HL-60 (cell line): ENCODE data around the gene MCRS1.

Source experiments
- DNase-seq, 2 experiments: peaks; one replicate each; pipeline ENCODE4 v3.0.0-alpha.2; 2010 to 2020; ENCODE audit warnings: low read depth in 1 of 2, low spot score in 1 of 2
- H3K27ac ChIP-seq: fragments of 250-450 bp; sonication (Bioruptor Pico); replicated peaks from 2 replicates; pipeline ENCODE4 v1.5.1; 2020; ENCODE audit warnings: mild to moderate bottlenecking, moderate library complexity
- H3K27me3 ChIP-seq: fragments of 250-450 bp; sonication (Bioruptor Pico); 2 replicates; pipeline ENCODE4 v1.5.1; 2021; ENCODE audit warnings: mild to moderate bottlenecking, moderate library complexity; ENCODE audit not compliant: insufficient read depth, poor library complexity, severe bottlenecking
- H3K4me3 ChIP-seq: replicated peaks from 2 replicates; pipeline ENCODE4 v1.5.1; 2011; ENCODE audit warnings: mild to moderate bottlenecking, control low read depth, low read length; ENCODE audit not compliant: insufficient read depth
- GABPA ChIP-seq: IDR thresholded peaks from 2 replicates; pipeline ENCODE4 v1.6.1; 2012; ENCODE audit warnings: low read depth
- POLR2AphosphoS5 ChIP-seq: IDR thresholded peaks from 2 replicates; pipeline ENCODE4 v1.6.1; 2012; ENCODE audit warnings: low read depth
- SPI1 ChIP-seq: IDR thresholded peaks from 2 replicates; pipeline ENCODE4 v1.6.1; 2012; ENCODE audit warnings: low read depth, mild to moderate bottlenecking, borderline replicate concordance
- TF ChIP-seq, protein P1 (sequence below): IDR thresholded peaks from one replicate; pipeline ENCODE4 v1.5.1; 2011; ENCODE audit warnings: low read length, control low read depth, inconsistent platforms; ENCODE audit not compliant: insufficient read depth
- TF ChIP-seq, protein P2 (sequence below): IDR thresholded peaks from 2 replicates; pipeline ENCODE4 v1.6.1; 2012; ENCODE audit warnings: low read depth; ENCODE audit not compliant: insufficient replicate concordance

MCRS1 gene

DNA sequence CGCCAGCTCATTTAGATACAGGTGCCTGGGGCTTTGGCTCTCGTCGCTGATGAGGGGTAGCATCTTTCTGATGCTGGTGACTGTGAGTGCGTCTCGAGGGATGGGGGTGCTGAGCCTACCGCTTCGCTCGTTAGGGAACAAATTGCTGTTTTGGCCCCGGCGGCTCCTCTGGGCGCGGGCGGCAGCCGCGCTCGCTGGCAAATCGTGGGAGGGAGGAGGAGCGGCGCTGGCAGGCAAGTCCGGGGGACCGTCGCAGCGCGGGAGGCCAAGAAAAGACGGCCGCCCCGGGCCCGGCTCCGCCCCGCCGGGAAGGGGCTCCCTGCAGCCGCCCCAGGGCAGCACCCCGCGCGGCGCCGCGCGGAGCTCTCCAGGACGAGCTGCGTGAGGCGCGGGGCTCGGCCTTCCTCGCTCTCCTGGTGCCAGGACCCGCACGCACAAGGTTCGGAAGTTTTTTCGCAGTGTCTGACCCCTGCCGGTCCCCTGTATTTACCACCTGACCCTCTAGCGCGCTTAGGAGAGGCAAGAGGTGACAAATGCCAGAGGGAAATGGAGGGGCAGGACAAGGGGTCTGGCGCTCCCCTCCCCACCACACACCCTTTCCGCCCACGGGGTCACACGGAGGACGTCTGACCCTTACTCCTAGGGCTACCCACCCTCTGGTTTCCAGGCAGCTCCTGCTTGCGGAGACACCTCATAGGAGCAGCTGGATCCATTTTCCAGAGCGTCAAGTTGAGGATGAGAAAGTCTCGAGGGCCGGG is 30.0 kb downstream of the MCRS1 start:
- H3K27ac ChIP-seq = no peak overlapping the region
- peaks cover 24% of the 10 kb centered on the region for H3K27me3 ChIP-seq
- H3K4me3 ChIP-seq = peak overlapping the region; percentile 28
- DNase-seq = peak in 1 of 2 experiments; percentile 35
- TF ChIP-seq, protein P1, sequence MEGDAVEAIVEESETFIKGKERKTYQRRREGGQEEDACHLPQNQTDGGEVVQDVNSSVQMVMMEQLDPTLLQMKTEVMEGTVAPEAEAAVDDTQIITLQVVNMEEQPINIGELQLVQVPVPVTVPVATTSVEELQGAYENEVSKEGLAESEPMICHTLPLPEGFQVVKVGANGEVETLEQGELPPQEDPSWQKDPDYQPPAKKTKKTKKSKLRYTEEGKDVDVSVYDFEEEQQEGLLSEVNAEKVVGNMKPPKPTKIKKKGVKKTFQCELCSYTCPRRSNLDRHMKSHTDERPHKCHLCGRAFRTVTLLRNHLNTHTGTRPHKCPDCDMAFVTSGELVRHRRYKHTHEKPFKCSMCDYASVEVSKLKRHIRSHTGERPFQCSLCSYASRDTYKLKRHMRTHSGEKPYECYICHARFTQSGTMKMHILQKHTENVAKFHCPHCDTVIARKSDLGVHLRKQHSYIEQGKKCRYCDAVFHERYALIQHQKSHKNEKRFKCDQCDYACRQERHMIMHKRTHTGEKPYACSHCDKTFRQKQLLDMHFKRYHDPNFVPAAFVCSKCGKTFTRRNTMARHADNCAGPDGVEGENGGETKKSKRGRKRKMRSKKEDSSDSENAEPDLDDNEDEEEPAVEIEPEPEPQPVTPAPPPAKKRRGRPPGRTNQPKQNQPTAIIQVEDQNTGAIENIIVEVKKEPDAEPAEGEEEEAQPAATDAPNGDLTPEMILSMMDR = no peak
- TF ChIP-seq POLR2AphosphoS5 (no peak), SPI1 (no peak), GABPA (no peak)
- TF ChIP-seq, protein P2, sequence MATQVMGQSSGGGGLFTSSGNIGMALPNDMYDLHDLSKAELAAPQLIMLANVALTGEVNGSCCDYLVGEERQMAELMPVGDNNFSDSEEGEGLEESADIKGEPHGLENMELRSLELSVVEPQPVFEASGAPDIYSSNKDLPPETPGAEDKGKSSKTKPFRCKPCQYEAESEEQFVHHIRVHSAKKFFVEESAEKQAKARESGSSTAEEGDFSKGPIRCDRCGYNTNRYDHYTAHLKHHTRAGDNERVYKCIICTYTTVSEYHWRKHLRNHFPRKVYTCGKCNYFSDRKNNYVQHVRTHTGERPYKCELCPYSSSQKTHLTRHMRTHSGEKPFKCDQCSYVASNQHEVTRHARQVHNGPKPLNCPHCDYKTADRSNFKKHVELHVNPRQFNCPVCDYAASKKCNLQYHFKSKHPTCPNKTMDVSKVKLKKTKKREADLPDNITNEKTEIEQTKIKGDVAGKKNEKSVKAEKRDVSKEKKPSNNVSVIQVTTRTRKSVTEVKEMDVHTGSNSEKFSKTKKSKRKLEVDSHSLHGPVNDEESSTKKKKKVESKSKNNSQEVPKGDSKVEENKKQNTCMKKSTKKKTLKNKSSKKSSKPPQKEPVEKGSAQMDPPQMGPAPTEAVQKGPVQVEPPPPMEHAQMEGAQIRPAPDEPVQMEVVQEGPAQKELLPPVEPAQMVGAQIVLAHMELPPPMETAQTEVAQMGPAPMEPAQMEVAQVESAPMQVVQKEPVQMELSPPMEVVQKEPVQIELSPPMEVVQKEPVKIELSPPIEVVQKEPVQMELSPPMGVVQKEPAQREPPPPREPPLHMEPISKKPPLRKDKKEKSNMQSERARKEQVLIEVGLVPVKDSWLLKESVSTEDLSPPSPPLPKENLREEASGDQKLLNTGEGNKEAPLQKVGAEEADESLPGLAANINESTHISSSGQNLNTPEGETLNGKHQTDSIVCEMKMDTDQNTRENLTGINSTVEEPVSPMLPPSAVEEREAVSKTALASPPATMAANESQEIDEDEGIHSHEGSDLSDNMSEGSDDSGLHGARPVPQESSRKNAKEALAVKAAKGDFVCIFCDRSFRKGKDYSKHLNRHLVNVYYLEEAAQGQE = no peak

DNA sequence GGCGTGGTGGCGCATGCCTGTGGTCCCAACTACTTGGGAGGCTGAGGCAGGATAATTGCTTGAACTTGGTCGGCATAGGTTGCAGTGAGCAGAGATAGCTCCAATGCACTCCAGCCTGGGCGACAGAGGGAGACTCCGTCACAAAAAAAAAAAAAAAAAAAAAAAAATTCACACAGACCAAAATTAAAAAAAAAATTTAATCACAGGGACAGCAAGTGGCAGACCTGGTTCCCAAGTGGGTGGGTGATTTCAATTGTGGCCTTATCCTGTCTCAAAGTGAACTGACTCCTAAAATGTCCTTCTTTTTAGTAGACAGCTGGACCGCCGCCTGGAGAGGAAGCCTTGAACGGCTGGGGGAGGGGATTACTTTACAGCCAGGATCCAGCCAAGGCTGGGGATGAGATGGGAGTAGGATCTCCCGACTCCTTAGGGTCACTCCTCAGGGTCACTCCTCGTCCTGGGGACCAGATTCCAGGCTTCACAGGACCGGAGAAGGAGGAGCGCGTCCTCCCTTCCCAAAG is 30.7 kb downstream of the MCRS1 start:
- Histone ChIP-seq H3K27ac (no peak overlapping the region), H3K27me3 (peaks cover 24% of the 10 kb centered on the region), H3K4me3 (peak overlapping the region; percentile 26)
- TF ChIP-seq POLR2AphosphoS5 (no peak), GABPA (no peak), SPI1 (no peak)
- TF ChIP-seq, protein P1 = no peak
- TF ChIP-seq, protein P2 = no peak
- peak in 1 of 2 experiments; percentile 36 for DNase-seq

DNA sequence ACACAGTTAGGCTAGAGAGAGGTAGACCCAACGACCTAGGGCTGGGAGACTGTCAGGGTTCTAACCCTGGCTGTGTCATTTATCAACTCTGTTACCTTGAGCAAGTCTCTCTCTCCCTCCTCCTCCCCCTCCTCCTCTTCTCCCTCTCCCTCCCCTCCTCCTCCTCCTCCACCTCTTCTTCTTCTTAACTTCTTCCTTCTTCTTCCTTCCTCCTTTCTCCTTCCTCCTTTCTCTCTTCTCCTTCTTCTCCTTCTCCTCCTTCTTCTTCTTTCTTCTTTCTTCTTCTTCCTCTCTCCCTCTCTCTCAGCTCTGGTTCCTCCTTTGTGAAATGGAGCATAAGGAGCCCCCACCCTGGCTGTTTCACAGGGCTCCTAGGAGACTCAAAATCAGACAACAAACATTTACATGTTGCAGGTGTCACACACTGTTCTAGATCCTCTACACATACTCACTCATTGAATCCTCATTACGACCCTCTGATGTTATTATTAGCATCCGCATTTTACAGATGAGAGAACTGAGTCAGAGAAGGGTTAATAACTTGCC is 31.3 kb downstream of the MCRS1 start:
- Histone ChIP-seq H3K27me3 (peaks cover 24% of the 10 kb centered on the region), H3K27ac (no peak overlapping the region), H3K4me3 (no peak overlapping the region)
- DNase-seq = peak; percentile 45 to 57
- TF ChIP-seq, protein P2 = no peak
- no peak for TF ChIP-seq POLR2AphosphoS5
- TF ChIP-seq SPI1 = 0 out of 2 replicates have a peak, but pooled peaks have one; percentile 39
- TF ChIP-seq, protein P1 = no peak
